Measurements from ENCODE around the gene ZNF646.
"Not testable (repeated sequence)": the region's sequence is repeated elsewhere in the genome, so short reads cannot be mapped to it uniquely, and the experiment has no call there.

ZNF646 gene

GRCh38 chr16:31084584-31085302 is 10.5 kb downstream of the ZNF646 start:
- DNase-seq (ENCODE audit: low spot score): peak; percentile 26

- peak; percentile 12 for DNase-seq (ENCODE audit: low spot score)
Observed at GRCh38 chr16:31085411-31085810, 11.2 kb downstream of the ZNF646 start.

DNA sequence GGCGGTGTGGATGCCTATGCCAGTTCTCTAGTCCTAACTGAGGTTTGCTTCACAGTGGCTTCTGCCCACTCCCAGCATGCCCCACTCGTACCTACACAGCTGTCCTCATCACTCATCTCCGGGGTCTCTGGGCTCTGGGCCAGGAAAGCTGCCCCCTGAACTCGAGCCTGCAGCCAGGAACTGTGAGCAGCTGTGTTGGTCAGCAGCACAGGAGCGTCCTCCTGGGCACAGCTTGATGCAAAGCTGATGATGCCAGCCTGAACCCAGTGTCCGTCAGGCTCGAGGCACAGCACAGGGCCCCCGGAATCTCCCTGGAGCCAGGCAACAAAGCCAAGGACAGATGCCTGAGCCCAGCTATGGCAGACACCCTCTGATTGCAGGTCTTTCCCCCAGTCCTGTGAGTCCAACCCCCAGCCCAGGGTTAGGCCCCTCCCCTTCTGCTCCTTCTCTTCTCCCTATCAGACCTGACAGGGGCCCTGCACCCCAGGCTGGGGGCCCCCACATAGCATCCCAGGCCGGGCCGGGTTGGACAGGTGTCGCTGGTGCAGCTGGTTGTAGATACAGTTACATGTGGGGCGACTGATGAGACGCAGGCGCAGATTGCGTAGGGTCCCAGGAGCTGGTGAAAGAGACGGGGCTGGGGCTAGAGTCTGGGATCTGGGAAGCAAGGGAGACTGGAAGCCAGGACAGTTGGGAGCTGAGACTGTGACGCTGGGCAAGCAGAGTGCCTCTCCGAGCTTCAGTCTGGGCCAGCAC is 11.8 kb downstream of the ZNF646 start:
- peak; percentile 22 for DNase-seq (ENCODE audit: low spot score)

DNA sequence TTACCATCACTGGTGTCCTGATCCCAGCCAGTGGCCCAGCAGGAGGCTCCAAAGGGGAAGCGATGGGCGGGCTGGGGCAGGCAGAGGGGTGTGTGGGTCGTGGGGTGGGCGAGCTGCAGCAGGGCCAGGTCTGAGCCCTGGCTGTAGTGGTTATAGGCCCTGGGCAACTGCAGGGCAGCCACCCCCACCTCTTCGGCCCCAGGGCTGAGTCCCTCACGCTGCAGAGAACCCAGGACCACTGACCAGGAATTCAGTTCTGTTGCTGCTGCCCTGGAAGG is 12.3 kb downstream of the ZNF646 start:
- no peak for DNase-seq (ENCODE audit: low spot score)

- DNase-seq (ENCODE audit: low spot score): peak; percentile 21
Observed at GRCh38 chr16:31087481-31087880, 13.3 kb downstream of the ZNF646 start.

DNA sequence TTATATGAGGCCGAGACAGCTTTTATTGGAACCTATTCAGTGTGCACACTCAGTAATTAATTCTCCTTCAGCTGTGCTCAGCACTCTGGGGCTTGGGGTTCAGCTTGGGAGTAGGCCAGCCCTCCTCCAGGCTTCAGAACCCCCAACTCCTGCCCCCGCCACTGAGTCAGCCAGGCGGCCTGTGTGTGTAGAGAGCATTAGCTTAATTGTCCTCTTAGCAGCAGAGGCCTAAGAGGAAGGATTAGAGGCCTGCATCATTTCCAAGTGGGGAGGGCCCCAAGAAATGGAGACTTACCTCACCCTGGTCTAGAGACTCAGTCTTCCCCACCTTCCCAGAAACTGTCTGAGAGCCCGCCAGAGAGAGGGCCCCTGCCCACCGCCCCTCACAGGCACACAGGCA is 13.7 kb downstream of the ZNF646 start:
- peak; percentile 54 for DNase-seq (ENCODE audit: low spot score)

- peak; percentile 20 for DNase-seq (ENCODE audit: low spot score)
Observed at GRCh38 chr16:31088459-31089183, 14.4 kb downstream of the ZNF646 start, which contains the start of gene PRSS53. TSS of gene PRSS53 (minus strand) at chr16:31088943. CDS start at chr16:31088809, 134 bp downstream.

DNA sequence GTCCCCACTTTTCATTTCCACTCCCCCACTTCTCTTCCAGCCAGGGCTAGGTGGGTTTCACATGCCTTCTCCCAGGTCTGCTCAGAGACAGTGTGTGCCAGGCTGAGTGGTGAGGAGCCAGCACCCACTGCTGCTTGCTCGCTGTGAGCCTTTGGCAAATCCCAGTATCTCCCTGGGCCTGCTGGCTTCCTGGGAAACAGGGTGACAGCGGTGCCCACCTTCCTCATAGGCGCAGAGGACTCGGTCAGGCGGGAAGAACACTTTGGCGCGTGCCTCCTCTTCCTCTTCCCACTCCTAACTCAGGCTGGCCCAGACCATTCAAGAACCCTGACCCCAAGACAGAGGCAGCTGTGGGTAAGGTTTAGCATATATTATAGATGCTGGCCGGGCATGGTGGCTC is 15.0 kb downstream of the ZNF646 start:
- DNase-seq (ENCODE audit: low spot score): no peak

GRCh38 chr16:31090540-31090939 is 16.3 kb downstream of the ZNF646 start:
- DNase-seq (ENCODE audit: low spot score): no peak

DNA sequence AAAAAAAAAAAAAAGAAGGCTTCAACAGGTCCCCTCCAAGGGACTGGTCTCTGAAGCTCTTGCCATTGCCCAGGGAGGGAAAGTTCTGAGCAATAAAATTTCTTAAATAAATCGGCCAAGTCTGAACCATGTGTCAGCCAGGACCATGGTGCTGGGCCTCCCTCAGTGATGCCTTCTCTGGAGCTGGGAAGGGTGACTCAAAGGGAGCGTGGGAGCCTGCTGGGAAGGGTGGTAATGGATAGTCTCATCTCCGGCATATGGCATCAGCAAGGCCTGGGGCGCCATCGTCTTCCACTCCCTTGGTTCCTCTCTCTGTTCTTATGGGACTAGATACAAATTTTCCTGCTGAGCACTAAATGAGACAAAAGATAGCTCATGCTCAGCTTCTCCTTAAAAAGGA is 18.1 kb downstream of the ZNF646 start:
- no peak for DNase-seq (ENCODE audit: low spot score)

GRCh38 chr16:31093132-31093703 is 19.0 kb downstream of the ZNF646 start:
- DNase-seq (ENCODE audit: low spot score): peak; percentile 64

- peak; percentile 53 for DNase-seq (ENCODE audit: low spot score)
Observed at GRCh38 chr16:31094088-31094423, 19.8 kb downstream of the ZNF646 start.

- DNase-seq (ENCODE audit: low spot score): peak; percentile 91
Observed at GRCh38 chr16:31094424-31095120, 20.4 kb downstream of the ZNF646 start, which contains the start of gene VKORC1. TSS of gene VKORC1 (minus strand) at chr16:31094797. CDS start at chr16:31094729, 68 bp downstream.

- no peak for DNase-seq (ENCODE audit: low spot score)
Observed at GRCh38 chr16:31099860-31100638, 25.8 kb downstream of the ZNF646 start.

GRCh38 chr16:31100876-31101641 is 26.8 kb downstream of the ZNF646 start:
- DNase-seq (ENCODE audit: low spot score): not testable (repeated sequence)

GRCh38 chr16:31105677-31106213 is 31.5 kb downstream of the ZNF646 start:
- peak; percentile 83 for DNase-seq (ENCODE audit: low spot score)

DNA sequence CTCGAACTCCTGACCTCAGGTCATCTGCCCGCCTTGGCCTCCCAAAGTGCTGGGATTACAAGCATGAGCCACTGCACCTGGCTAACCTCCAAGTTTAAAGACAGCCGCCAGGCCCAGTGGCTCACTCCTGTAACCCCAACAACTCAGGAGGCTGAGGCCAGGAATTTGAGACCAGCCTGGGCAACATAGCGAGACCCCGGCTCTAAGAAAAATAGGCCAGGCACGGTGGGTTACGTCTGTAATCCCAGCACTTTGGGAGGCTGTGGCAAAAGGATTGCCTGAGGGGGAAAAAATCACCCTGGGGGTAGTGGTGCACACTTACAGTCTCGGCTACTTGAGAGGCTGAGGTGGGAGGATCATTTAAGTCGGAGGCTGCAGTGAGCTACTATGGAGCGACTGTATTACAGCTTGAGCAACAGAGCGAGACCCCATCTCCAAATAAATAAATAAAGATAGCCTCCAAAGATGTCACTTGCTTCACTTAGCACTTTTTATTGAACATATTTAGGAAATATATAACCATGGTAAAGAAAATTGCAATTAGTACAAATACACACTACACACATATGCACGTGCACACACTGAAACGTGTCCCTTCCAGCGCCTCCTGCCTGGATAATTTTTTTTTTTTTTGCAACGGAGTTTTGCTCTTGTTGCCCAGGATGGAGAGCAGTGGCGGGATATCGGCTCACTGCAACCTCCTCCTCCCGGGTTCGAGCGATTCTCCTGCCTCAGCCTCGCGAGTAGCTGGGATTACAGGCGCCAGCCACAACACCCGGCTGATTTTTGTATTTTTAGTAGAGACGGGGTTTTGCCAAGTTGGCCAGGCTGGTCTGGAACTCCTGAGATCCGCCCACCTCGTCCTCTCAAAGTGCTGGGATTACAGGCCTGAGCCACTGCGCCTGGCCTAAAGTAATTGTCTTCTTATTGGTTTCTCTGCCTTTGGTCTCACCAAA is 32.6 kb downstream of the ZNF646 start:
- DNase-seq (ENCODE audit: low spot score): no peak

DNA sequence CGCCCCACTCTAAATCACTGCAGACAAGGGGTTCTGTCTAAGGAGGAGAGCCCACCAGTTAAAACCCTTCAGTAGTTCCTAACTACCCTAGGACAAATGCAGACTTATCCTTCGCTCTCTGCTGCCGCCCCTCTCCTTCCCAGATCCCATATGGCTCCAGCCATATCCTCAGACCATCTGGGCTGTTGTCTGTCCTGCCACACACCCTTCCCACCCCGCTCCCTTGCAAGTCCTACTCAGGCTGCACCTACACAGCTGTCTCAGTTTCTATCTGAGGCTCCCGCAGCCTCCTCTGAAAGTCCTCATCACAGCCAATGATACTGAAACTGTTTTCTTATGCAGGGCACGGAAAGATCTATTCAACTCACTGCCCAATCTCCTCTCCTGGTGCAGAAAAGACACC is 33.2 kb downstream of the ZNF646 start:
- DNase-seq (ENCODE audit: low spot score): peak; percentile 66

Measured in D341Med (cell line).